Epithelial cell of proximal tubule (primary cell): ENCODE data around the gene IRS2. TPM values are rescaled to one million over a fixed set of nuclear protein-coding genes. Genes with fewer than 3 reads are reported as not detected.
"Not testable (repeated sequence)": the region's sequence is repeated elsewhere in the genome, so short reads cannot be mapped to it uniquely, and the experiment has no call there.

ENCODE experiments used
- DNase-seq: peaks from one replicate; pipeline ENCODE4 v3.0.0-alpha.2; 2011; ENCODE audit warnings: low read depth
- H3K4me3 ChIP-seq: 2 replicates; pipeline ENCODE4 v1.5.1; 2011; ENCODE audit warnings: low read depth, mild to moderate bottlenecking, low read length
- total RNA-seq: library from RNA; depleted of rRNA; stranded (reverse); fragments of >200 nt; gene quantifications from 2 replicates; pipeline ENCODE4 v1.2.3, GENCODE V29; 2015
- TF ChIP-seq, protein P1 (sequence below): conservative IDR thresholded peaks from 2 replicates; pipeline ENCODE4 v1.5.1; 2012; ENCODE audit warnings: low read depth, mild to moderate bottlenecking, low read length

Gene IRS2, protein sequence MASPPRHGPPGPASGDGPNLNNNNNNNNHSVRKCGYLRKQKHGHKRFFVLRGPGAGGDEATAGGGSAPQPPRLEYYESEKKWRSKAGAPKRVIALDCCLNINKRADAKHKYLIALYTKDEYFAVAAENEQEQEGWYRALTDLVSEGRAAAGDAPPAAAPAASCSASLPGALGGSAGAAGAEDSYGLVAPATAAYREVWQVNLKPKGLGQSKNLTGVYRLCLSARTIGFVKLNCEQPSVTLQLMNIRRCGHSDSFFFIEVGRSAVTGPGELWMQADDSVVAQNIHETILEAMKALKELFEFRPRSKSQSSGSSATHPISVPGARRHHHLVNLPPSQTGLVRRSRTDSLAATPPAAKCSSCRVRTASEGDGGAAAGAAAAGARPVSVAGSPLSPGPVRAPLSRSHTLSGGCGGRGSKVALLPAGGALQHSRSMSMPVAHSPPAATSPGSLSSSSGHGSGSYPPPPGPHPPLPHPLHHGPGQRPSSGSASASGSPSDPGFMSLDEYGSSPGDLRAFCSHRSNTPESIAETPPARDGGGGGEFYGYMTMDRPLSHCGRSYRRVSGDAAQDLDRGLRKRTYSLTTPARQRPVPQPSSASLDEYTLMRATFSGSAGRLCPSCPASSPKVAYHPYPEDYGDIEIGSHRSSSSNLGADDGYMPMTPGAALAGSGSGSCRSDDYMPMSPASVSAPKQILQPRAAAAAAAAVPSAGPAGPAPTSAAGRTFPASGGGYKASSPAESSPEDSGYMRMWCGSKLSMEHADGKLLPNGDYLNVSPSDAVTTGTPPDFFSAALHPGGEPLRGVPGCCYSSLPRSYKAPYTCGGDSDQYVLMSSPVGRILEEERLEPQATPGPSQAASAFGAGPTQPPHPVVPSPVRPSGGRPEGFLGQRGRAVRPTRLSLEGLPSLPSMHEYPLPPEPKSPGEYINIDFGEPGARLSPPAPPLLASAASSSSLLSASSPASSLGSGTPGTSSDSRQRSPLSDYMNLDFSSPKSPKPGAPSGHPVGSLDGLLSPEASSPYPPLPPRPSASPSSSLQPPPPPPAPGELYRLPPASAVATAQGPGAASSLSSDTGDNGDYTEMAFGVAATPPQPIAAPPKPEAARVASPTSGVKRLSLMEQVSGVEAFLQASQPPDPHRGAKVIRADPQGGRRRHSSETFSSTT (N-terminal part only)
- total RNA-seq: 14.0 and 14.5 TPM in 2 replicates

DNA sequence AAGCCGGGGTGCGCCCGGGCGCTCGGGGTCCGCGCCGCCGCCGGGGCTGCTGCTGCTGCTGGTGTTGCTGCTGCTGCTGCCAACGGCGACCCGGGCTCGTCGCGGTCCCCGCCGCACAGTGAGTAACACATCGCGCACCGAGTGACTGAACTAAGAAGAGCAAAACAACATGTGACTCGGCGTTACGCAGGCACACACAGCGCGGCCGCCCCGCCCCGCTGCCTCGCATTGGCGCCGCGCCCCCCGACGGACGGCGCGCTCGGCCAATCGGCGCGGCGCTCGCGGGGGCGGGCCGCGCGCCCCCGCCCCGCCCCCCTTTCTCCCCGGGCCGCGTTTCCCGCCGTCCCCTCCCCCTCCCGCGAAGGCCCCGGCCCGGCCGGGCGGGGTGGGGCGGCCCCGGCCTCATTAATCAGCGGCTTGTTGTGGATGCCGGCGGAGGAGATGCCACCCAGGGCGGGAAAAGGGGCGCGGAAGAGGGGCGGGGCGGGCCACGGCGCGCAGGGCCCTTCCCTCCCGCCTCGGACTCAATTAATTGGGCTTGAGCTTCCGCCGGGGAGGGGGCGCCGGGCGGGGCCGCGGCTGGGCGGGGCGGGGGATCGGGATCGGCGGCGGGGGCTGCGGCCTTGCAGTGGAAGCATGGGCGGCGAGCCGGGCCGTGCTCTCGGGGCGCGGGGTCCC is at the start of gene IRS2:
IRS2 (minus strand) TSS at position 127 of the 678 bp plus-strand sequence. CDS start 530 bp downstream, outside the sequence.
- peak; percentile 47 for DNase-seq
- TF ChIP-seq, protein P1, sequence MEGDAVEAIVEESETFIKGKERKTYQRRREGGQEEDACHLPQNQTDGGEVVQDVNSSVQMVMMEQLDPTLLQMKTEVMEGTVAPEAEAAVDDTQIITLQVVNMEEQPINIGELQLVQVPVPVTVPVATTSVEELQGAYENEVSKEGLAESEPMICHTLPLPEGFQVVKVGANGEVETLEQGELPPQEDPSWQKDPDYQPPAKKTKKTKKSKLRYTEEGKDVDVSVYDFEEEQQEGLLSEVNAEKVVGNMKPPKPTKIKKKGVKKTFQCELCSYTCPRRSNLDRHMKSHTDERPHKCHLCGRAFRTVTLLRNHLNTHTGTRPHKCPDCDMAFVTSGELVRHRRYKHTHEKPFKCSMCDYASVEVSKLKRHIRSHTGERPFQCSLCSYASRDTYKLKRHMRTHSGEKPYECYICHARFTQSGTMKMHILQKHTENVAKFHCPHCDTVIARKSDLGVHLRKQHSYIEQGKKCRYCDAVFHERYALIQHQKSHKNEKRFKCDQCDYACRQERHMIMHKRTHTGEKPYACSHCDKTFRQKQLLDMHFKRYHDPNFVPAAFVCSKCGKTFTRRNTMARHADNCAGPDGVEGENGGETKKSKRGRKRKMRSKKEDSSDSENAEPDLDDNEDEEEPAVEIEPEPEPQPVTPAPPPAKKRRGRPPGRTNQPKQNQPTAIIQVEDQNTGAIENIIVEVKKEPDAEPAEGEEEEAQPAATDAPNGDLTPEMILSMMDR: no peak
- peak within 1 kb of the TSS; percentile 75 for H3K4me3 ChIP-seq

DNA sequence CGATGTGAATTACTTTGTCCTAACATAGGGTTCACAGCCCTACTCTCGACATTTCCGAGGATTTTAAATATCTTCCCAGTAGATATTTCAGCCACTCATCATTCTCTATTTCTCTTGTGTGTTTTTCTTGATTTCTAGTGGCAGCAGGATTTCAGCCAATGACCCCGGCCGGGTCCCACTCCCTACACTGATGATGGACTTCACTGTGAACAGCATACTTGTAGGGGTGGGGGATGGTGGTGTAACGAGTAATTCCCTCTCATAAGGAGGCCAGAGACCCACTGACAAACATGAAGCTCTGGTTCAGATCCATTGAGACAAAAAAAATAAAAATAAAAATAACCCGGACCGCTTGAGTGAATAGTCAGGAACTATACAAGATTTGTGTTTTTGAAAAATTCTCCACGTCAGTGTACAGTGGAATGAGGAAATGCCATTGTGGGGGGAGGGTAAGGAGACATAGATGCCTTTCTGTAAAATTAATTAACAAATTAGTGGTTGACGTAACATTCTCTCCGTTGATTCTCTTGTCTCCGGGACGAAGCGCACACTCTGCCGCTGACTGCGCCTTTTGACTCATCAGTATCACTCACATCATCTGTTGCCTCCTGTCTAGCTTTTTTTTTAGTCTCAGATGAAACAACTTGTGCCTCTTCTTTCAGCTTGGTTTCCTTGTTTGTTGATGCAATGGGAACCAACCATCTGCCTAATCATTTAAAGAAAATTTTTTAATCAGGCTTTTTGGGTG is 48.8 kb upstream of the IRS2 start:
- DNase-seq: no peak
- TF ChIP-seq, protein P1: no peak
- no peak overlapping the region for H3K4me3 ChIP-seq

DNA sequence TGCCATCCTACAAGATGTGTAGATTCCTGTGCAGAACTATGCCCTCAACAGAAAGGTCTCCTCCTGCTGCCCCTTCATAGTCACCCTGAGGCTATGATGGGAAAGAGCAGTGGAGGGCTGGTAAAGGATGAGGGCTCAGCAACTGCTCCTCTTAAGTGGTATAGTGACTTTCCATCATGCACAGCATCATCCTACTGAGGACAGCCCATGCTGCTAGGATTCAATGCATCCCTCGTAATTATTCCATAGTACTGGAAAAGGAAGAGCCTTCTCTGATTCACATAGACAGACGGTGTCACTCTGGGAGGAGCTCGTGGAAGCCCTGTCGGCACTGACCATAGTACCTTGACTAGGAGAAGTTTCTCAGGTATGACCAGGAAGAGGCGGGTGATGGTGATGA is 47.6 kb upstream of the IRS2 start:
- DNase-seq: no peak
- H3K4me3 ChIP-seq: no peak overlapping the region
- TF ChIP-seq, protein P1: no peak

DNA sequence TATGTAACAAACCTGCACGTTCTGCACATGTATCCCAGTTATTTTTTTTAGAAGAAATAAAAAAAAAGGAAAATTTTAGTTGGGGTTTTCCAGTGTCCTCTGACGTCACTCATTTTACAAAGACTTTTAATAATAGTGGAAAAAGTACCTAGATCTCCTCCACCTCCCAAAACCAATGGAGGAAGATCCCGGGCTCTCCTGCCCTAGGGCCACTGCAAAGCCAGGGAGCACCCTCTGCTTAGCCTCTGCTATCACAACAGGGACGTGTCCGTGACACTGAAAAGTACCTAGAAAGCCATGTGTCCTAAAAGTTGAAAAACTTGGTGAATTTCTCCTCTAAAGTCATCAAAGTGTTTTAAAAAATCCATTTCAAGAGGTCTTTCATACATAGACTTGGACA is 46.7 kb upstream of the IRS2 start:
- no peak for DNase-seq
- TF ChIP-seq, protein P1: no peak
- no peak overlapping the region for H3K4me3 ChIP-seq

DNA sequence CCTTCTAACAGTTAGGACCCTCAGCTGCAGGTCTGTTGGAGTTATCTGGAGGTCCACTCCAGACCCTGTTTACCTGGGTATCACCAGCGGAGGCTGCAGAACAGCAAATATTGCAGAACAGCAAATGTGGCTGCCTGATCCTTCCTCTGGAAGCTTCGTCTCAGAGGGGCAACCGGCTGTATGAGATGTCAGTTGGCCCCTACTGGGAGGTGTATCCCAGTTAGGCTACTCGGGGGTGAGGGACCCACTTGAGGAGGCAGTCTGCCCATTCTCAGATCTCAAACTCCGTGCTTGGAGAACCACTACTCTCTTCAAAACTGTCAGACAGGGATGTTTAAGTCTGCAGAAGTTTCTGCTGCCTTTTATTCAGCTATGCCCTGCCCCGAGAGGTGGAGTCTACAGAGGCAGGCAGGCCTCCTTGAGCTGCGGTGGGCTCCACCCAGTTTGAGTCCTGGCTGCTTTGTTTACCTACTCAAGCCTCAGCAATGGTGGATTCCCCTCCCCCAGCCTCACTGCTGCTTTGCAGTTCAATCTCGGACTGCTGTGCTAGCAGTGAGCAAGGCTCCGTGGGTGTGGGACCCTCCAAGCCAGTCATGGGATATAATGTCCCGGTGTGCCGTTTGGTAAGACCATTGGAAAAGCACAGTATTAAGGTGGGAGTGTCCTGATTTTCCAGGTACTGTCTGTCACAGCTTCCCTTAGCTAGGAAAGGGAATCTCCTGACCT is 42.4 kb upstream of the IRS2 start:
- H3K4me3 ChIP-seq, DNase-seq: not testable (repeated sequence)

DNA sequence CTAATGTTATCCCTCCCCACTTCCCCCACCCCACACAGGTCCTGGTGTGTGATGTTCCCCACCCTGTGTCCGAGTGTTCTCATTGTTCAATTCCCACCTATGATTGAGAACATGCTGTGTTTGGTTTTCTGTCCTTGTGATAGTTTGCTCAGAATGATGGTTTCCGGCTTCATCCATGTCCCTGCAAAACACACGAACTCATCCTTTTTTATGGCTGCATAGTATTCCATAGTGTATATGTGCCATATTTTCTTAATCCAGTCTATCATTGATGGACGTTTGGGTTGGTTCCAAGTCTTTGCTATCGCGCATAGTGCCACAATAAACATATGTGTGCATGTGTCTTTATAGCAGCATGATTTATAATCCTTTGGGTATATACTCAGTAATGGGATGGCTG is 36.8 kb upstream of the IRS2 start:
- not testable (repeated sequence) for H3K4me3 ChIP-seq, DNase-seq
